Astrocyte (in vitro differentiated cells and primary cell): ENCODE measurements around the gene TEX10.

ENCODE experiments used
- CTCF ChIP-seq: IDR thresholded peaks from 2 replicates; pipeline ENCODE4 v1.5.1; 2011; ENCODE audit warnings: low read depth, mild to moderate bottlenecking, inconsistent platforms, low read length, moderate library complexity; ENCODE audit not compliant: insufficient read depth
- EZH2 ChIP-seq: IDR thresholded peaks from 2 replicates; pipeline ENCODE4 v1.6.1; 2012; ENCODE audit warnings: mild to moderate bottlenecking, low read length, inconsistent platforms; ENCODE audit not compliant: insufficient read depth

DNA sequence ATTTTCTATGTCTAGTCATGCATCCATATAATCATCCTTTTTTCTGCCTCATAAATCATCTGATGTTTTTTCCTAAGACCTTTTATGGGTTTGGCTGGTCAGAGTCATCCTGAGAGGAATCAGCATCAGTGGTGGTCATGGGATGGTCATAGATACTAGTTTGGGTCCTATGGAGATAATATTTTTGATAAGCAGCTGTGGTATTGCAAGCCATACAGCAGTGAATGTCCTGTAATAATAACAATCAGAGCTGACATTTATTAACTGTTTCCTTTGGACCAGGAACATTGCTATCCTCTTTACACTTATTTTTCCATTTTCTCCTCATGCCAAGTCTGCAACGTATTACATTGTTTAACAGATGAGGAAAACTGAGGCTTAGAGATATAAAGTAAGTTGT, 83.1 kb downstream of the TEX10 start:
- TF ChIP-seq CTCF, result no peak
- no peak for TF ChIP-seq EZH2
